HUES64 (cell line): ENCODE measurements around the gene MESP1.
A peak's percentile ranks its signal among the peaks of the same experiment; 100 is the strongest.

Experiments
- H3K27ac ChIP-seq: 2 replicates; pipeline ENCODE4 v1.7.0; 2013; ENCODE audit warnings: low read depth, low read length, inconsistent platforms
- H3K27me3 ChIP-seq: 2 replicates; pipeline ENCODE4 v1.6.1; 2013; ENCODE audit warnings: mild to moderate bottlenecking, low read length; ENCODE audit not compliant: insufficient read depth
- H3K36me3 ChIP-seq: 2 replicates; pipeline ENCODE4 v1.6.1; 2013; ENCODE audit warnings: mild to moderate bottlenecking, low read length; ENCODE audit not compliant: insufficient read depth
- H3K4me1 ChIP-seq: 2 replicates; pipeline ENCODE4 v1.6.1; 2013; ENCODE audit warnings: mild to moderate bottlenecking, low read length, moderate library complexity; ENCODE audit not compliant: insufficient read depth
- H3K4me3 ChIP-seq: 2 replicates; pipeline ENCODE4 v1.5.1; 2013; ENCODE audit warnings: mild to moderate bottlenecking, low read length, moderate library complexity
- H3K9ac ChIP-seq: 2 replicates; pipeline ENCODE4 v1.6.1; 2013; ENCODE audit warnings: mild to moderate bottlenecking, low read depth, low read length
- H3K9me3 ChIP-seq: 2 replicates; pipeline ENCODE4 v1.6.1; 2013; ENCODE audit warnings: low read depth, low read length; ENCODE audit not compliant: insufficient read depth
- WGBS: fragments of 150-250, 120-280 bp; methylation state at CpG from one replicate; pipeline ENCODE4 v1.1.7; 2013; ENCODE audit warnings: missing lambda C conversion rate; 5-methylcytosine and 5-hydroxymethylcytosine counted together

MESP1 gene

DNA sequence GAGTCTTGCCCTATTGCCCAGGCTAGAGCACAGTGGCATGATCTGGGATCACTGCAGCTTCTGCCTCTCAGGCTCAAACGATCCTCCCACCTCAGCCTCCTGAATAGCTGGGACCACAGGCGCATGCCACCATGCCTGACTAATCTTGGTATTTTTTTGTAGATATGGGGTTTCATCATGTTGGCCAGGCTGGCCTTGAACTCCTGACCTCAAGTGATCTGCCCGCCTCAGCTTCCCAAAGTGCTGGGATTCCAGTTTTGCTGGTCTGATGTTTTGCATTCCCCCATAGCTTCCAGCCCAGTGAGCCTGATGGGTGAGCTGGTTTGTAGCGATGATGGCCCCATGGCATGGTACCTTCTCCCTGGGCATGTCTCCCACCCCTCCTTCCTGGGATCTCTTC lies 4.7 kb upstream of the MESP1 start:
- no peak overlapping the region for H3K9ac ChIP-seq
- no peaks in the 10 kb centered on the region for H3K9me3 ChIP-seq
- peaks cover 37% of the 10 kb centered on the region for H3K27me3 ChIP-seq
- no peaks in the 10 kb centered on the region for H3K36me3 ChIP-seq
- H3K4me3 ChIP-seq, result no peak overlapping the region
- H3K27ac ChIP-seq, result no peak overlapping the region
- 88% methylated on average over 4 of the region's 4 CpGs for WGBS
- no peaks in the 10 kb centered on the region; the same call in 1 of the 2 replicates for H3K4me1 ChIP-seq

DNA sequence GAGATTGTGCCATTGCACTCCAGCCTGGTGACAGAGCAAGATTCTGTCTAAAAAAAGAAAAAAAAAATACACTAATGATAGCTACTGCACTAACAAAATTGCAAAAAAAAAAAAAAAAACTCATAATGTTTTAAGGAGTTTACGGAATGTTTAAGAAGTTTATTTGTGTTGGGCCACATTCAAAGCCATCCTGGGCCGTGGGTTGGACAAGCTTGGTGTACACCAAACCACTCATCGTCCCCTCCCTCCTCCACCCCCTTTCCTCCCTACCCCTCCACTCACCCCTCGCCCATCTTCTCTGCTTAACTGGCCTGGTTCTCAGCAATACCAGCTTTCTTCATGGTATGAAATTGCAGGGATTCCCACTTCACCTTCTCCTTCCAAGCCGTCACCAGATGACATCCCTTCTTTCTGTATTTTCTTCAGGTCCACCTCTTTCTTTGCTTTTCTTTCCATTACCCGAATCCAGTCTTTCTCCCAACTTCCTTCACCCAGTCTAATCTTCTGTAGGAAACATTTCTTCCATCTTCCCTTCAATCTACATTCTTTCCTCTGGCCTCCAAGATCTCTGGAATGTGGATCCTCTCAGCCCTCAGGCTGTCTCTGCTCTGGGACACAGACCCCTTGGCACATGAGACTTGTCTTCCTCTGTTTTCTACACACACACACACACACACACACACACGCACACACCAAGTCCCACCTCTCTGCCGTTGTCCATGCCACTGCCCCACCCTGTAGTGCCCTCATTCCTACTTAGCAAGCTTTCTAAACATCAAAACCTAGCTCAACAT lies 3.5 kb upstream of the MESP1 start:
- Histone ChIP-seq H3K4me3 (no peak overlapping the region), H3K4me1 (no peaks in the 10 kb centered on the region; the same call in 1 of the 2 replicates), H3K36me3 (no peaks in the 10 kb centered on the region), H3K9ac (no peak overlapping the region), H3K27me3 (peaks cover 48% of the 10 kb centered on the region), H3K27ac (no peak overlapping the region), H3K9me3 (no peaks in the 10 kb centered on the region)
- 91% methylated on average over 7 of the region's 8 CpGs for WGBS

DNA sequence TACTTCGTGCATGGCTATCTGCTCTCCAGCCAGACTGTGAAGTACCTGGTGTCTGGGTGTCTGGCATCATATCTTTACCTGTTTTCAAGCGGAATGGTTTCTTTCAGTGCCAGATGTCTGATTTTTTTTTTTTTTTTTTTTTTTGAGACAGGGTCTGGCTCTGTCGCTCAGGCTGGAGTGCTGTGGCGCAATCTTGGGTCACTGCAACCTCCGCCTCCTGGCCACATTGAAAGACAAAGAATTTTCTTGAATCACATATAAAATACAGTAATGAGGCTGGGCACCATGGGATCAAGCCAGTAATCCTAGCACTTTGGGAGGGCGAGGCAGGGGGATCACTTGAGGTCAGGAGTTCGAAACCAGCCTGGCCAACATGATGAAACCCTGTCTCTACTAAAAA lies 2.8 kb upstream of the MESP1 start:
- peaks cover 55% of the 10 kb centered on the region for H3K27me3 ChIP-seq
- H3K27ac ChIP-seq, result no peak overlapping the region
- no peak overlapping the region for H3K4me3 ChIP-seq
- 95% methylated on average over 6 of the region's 7 CpGs for WGBS
- no peaks in the 10 kb centered on the region for H3K36me3 ChIP-seq
- no peaks in the 10 kb centered on the region; the same call in 1 of the 2 replicates for H3K4me1 ChIP-seq
- H3K9me3 ChIP-seq, result no peaks in the 10 kb centered on the region
- H3K9ac ChIP-seq, result no peak overlapping the region

DNA sequence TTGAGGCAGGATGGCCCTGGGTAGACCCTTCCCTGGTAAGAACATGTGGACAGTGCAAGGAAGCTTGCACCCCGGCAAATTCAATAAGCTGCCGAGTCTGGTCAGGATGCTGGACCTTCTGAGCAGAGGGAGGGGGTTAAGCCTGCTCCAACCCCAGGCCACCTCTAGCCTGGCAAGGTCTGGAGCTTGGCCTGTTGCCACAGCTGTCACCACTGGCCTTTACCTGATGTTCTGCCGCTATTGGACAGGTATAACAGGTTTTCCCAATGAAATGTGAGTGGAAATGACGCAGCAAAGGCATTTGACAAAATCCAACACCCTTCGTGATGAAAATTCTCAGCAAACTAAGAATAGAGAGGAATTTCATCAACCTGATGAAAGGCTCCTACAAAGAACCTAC lies 699 bp upstream of the MESP1 start:
- H3K9me3 ChIP-seq, result no peaks in the 10 kb centered on the region
- H3K4me3 ChIP-seq, result no peak overlapping the region
- peaks cover 76% of the 10 kb centered on the region for H3K27me3 ChIP-seq
- 79% methylated on average over 5 of the region's 5 CpGs for WGBS
- H3K4me1 ChIP-seq, result peaks cover 4% of the 10 kb centered on the region
- H3K27ac ChIP-seq, result no peak overlapping the region
- no peak overlapping the region for H3K9ac ChIP-seq
- H3K36me3 ChIP-seq, result no peaks in the 10 kb centered on the region

DNA sequence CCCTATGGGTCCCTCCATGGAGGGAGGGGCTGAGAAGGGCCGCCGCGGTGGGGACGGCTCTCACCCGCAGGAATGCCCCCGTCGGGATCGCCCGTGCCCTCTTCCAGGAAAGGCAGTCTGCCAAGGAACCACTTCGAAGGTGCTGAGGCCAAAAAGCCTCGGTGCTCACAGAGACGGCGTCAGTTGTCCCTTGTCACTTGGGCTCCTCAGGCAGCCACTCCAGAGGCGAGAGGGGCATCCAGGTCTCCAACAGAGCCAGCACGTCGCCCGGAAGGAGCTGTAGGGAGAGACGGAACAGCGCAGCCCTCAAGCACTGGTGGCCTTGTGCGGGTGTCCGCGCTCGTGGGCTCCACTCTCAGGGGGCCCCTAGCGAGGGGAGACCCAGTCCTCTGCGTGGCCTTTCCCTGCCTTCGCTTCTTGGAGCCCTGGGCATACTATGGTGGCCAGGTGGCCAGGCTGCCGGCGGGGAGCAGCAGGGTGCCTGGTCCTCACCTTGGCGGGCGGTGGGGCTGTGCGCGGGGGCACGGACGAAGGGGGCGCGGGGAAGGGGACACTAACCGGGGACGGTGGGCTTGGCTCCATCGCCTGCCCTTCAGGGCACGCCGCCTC lies 994 bp downstream of the MESP1 start:
- Histone ChIP-seq H3K4me1 (peaks cover 4% of the 10 kb centered on the region), H3K4me3 (peak overlapping the region; percentile 58), H3K36me3 (no peaks in the 10 kb centered on the region), H3K27me3 (peaks cover 93% of the 10 kb centered on the region), H3K27ac (no peak overlapping the region), H3K9ac (no peak overlapping the region), H3K9me3 (no peaks in the 10 kb centered on the region)
- 2% methylated on average over 41 of the region's 41 CpGs for WGBS

DNA sequence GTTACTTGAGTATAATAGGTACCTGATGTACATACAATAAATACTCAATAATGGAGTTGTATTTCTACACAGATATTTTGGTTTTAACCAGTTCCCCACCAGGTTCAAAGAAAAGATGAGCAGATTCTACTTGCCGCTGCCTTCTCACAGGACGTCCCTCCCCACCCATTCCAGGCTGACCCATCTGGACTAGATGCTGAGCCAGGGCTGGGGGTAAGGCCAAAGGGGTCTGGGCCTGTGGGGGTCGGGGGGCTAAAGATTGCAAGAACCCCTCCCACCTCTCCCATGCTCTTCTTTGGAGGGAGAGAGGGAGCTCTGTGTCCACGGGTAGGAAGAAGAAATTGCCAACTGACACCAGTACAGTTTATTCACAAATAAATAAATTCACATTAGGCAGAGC lies 1.5 kb downstream of the MESP1 start:
- H3K9me3 ChIP-seq, result no peaks in the 10 kb centered on the region
- no peak overlapping the region for H3K27ac ChIP-seq
- peaks cover 94% of the 10 kb centered on the region for H3K27me3 ChIP-seq
- peaks cover 4% of the 10 kb centered on the region for H3K4me1 ChIP-seq
- H3K9ac ChIP-seq, result no peak overlapping the region
- no peak overlapping the region; the same call in 1 of the 2 replicates for H3K4me3 ChIP-seq
- H3K36me3 ChIP-seq, result no peaks in the 10 kb centered on the region
- WGBS, result 38% methylated on average over 2 of the region's 4 CpGs

DNA sequence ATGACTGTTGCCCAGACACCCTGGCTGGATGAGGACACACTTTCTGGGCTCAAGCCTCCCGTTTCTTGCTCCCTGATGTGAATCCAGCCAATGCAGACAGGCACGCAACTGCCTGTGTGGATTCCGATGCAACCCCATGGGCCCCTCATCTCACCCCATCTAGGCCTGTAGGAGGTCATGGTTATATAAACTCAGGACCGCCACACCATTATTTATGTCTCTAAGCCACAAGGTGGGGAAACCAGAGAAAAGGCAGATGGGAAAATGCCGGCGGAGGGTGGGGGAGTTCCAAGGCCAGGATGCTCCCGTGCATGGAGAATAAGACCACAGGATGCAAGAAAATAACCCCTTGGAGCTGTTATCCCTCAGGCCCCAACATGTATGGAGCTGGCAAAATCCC lies 2.0 kb downstream of the MESP1 start:
- Histone ChIP-seq H3K9ac (no peak overlapping the region), H3K36me3 (no peaks in the 10 kb centered on the region), H3K4me3 (no peak overlapping the region), H3K9me3 (no peaks in the 10 kb centered on the region), H3K27ac (no peak overlapping the region), H3K27me3 (peaks cover 98% of the 10 kb centered on the region), H3K4me1 (peaks cover 4% of the 10 kb centered on the region)
- 20% methylated on average over 6 of the region's 7 CpGs for WGBS

DNA sequence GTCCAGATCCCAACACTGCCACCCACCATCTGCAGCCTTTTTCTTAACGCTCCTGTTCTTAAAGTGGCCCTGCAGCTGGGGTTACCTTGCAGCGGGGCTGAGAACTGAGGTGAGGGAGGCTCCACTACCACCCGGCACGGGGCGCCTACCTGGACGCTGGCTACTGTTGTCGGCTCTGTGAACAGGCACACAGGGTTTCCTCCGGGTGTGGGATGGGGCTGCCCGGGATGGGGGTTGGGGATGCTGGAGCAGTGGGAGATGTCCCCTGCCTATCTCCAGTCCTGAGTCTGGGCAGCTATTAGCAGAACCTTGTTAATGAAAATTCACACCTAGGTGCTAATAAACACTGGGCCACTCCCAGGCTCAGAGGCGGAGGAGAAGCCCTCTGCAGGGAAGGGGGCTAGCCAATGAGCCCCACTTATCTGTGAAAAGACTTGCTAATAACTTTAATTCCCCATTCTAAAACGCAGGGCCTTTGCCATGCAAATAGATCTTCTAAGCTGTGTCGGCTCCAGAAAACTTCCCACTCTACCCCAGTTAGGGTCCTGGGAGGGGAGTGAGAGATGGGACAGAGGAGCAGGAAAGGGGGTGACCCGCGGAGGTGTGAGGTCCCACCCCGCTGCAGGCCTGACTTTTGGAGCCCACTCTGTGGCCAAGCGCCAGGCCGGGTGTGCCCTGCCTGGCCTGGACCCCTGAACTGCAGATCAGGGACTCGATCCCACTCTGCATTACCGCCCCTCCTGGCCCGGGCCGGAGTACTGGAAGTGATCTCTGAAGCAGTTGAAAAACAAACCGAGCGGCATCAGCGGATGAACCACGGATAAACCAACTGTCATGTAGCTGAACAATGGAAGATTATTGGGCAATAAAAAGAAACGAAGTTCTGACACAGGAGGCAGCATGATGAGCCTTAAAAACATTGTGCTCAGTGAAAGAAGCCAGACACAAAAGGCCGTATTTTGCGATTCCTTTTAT lies 3.1 kb downstream of the MESP1 start:
- Histone ChIP-seq H3K4me1 (peaks cover 4% of the 10 kb centered on the region), H3K9ac (no peak overlapping the region), H3K4me3 (peak overlapping the region; percentile 38), H3K36me3 (no peaks in the 10 kb centered on the region), H3K9me3 (no peaks in the 10 kb centered on the region), H3K27me3 (peaks cover 94% of the 10 kb centered on the region), H3K27ac (no peak overlapping the region)
- WGBS, result 2% methylated on average over 27 of the region's 28 CpGs

DNA sequence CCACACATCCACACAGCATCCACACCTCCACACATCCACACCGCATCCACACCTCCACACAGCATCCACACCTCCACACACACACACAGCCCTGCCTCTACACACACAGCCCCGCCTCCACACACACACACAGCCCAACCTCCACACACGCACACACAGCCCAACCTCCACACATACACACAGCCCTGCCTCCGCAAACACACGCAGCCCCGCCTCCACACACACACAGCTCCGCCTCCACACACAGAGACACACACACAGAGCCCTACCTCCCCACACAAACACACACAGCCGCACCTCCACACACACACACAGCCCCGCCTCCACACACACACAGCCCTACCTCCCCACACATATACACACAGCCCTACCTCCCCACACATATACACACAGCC lies 4.7 kb downstream of the MESP1 start:
- H3K27me3 ChIP-seq, result peaks cover 80% of the 10 kb centered on the region
- no peak overlapping the region for H3K4me3 ChIP-seq
- no peak overlapping the region for H3K9ac ChIP-seq
- peaks cover 4% of the 10 kb centered on the region for H3K4me1 ChIP-seq
- H3K27ac ChIP-seq, result no peak overlapping the region
- H3K9me3 ChIP-seq, result no peaks in the 10 kb centered on the region
- WGBS, result 75% methylated on average over 9 of the region's 9 CpGs
- H3K36me3 ChIP-seq, result no peaks in the 10 kb centered on the region

DNA sequence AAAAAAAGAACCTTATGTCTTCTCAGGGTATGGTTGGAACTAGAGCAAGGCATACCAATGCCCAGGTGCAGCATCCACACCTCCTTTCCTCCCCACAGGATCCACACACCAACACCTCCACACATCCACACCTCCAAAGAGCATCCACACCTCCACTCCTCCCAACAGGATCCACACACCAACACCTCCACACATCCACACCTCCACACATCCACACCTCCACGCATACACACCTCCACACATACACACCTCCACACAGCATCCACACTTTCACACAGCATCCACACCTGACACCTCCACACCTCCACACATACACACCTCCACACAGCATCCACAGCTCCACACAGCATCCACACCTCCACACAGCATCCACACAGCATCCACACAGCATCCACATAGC lies 5.3 kb downstream of the MESP1 start:
- no peak overlapping the region for H3K4me3 ChIP-seq
- no peaks in the 10 kb centered on the region for H3K9me3 ChIP-seq
- WGBS, result 31% methylated on average over 1 of the region's 1 CpG
- H3K36me3 ChIP-seq, result no peaks in the 10 kb centered on the region
- H3K27ac ChIP-seq, result no peak overlapping the region
- H3K4me1 ChIP-seq, result peaks cover 4% of the 10 kb centered on the region
- peaks cover 73% of the 10 kb centered on the region for H3K27me3 ChIP-seq
- no peak overlapping the region for H3K9ac ChIP-seq

DNA sequence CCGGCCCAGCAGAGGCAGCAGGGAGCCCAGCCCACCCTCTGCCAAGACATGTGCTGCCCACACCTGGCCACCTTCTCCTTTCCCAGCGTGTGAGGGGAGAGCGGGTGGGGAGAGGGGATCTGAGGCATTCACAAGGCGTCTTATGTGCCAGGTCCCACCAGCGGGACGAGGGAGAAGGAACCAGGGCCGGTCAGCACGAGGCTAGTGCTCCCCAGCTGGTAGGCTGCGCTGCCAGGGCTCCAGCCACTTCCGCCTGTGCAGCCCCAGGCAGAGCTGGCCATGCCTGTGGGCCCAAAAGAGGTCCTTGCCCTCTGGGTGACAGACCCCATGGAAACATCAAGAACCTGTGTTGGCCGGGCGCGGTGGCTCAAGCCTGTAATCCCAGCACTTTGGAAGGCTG lies 5.9 kb downstream of the MESP1 start:
- WGBS, result 81% methylated on average over 13 of the region's 13 CpGs
- Histone ChIP-seq H3K27me3 (peaks cover 67% of the 10 kb centered on the region), H3K27ac (no peak overlapping the region), H3K36me3 (no peaks in the 10 kb centered on the region), H3K4me1 (peaks cover 4% of the 10 kb centered on the region), H3K4me3 (no peak overlapping the region), H3K9ac (no peak overlapping the region), H3K9me3 (no peaks in the 10 kb centered on the region)
